AG04449 (cell line): ENCODE results near the gene NRCAM.

Source experiments
- CTCF ChIA-PET: fragments of 350-600 bp; formaldehyde crosslinking; extraction: SDS; loops from one replicate; lab custom pipeline; 2021; ENCODE audit warnings: antibody characterized with exemption; lab: Yijun Ruan, JAX
- POLR2A ChIA-PET: fragments of 400-600, 350-600 bp; formaldehyde crosslinking; extraction: SDS; loops from one replicate; lab custom pipeline; 2020; ENCODE audit warnings: antibody characterized with exemption, inconsistent platforms; lab: Yijun Ruan, JAX
- DNase-seq: peaks from one replicate; pipeline ENCODE4 v3.0.0-alpha.2; 2010; ENCODE audit warnings: low read depth, low spot score
- H3K4me3 ChIP-seq: 2 replicates; pipeline ENCODE4 v1.5.1; 2011; ENCODE audit warnings: low read depth, mild to moderate bottlenecking, control low read depth, low read length
- TF ChIP-seq, protein P1 (sequence below): IDR thresholded peaks from one replicate; pipeline ENCODE4 v1.5.1; 2011; ENCODE audit warnings: mild to moderate bottlenecking, moderate library complexity, low read length, control low read depth, inconsistent platforms; ENCODE audit not compliant: insufficient read depth; ENCODE audit errors: missing control alignments

Gene NRCAM

DNA sequence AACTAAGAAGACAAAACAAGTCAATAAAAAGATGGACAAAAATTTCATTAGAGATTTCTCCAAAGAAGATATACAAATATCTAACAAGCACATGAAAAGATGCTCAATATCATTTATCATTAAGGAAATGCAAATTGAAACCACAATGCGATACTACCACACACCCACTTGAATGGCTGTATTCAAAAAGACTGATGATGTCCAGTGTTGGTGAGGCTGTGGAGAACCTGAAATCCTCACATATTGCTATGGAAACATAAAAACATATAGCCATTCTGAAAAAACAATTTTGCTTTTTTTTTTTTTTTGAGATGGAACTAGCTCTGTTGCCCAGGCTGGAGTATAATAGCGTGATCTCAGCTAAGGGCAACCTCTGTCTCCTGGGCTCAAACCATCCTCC, 202.0 kb downstream of the NRCAM start:
- ChIA-PET CTCF (no interaction called here), POLR2A (no interaction called here)
- no peak for DNase-seq
- TF ChIP-seq, protein P1, sequence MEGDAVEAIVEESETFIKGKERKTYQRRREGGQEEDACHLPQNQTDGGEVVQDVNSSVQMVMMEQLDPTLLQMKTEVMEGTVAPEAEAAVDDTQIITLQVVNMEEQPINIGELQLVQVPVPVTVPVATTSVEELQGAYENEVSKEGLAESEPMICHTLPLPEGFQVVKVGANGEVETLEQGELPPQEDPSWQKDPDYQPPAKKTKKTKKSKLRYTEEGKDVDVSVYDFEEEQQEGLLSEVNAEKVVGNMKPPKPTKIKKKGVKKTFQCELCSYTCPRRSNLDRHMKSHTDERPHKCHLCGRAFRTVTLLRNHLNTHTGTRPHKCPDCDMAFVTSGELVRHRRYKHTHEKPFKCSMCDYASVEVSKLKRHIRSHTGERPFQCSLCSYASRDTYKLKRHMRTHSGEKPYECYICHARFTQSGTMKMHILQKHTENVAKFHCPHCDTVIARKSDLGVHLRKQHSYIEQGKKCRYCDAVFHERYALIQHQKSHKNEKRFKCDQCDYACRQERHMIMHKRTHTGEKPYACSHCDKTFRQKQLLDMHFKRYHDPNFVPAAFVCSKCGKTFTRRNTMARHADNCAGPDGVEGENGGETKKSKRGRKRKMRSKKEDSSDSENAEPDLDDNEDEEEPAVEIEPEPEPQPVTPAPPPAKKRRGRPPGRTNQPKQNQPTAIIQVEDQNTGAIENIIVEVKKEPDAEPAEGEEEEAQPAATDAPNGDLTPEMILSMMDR, result no peak
- no peak overlapping the region for H3K4me3 ChIP-seq

DNA sequence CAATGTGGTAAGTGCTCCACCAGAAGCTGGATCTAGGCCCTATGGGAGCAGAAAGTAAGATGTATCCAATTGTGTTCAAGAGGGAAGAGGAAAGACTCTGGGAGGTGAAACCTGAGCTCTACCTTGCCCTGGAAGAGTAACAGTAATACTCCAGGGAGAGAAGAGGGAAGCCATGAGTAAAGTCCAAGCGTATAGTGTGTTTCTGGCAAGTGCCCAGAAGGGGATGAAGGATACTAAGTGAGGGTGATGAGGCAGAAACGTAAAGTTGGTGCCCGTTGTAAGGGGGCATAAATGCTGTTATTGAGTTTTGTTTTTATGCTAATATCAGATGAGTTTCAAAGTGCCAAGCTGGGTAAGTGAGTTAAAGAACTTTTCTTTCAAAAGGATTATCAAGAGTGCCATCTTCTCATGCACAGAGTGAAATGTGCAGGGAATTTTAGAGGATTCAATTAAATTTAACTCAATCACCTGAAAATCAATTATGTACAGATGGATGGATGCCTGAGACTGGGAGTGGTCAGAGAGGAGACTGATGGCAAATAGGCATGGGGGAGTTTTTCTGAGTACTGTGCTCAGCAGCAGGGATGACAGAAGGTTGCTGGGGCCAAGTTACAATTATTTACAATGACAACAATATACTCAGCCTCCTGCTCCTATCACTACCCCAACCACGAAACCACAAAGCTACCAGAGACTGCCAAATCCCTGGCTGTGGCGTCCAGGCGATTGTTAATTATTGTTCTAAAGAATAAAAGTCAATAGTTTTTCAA, 202.8 kb downstream of the NRCAM start:
- no peak for DNase-seq
- POLR2A ChIA-PET, result no interaction called here
- TF ChIP-seq, protein P1, result no peak
- CTCF ChIA-PET, result interaction anchor here (0.9 kb wide), 1 partner anchor 18 kb away, joined by 3 read pairs; no protein-coding TSS in a partner anchor
- H3K4me3 ChIP-seq, result no peak overlapping the region

DNA sequence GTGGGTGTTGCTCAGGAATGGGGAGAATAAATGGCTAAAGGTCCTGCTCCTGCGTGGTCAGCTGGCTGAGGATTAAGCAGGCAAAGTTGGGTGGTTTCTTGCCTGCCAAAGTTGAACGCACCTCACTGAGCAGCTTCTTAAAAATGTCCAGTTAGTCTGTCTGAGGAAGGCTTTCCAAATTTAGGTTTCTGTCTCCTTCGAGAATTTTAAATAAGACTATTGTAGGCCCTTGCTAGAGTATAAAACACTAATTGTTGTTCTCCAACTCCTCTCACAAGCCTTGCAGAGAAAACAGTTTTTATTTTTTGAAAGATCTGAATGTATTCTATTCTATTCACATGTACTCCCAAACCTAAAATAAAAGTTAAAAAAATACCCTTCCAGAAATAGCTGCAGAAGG, 204.1 kb downstream of the NRCAM start:
- CTCF ChIA-PET, result no interaction called here
- POLR2A ChIA-PET, result no interaction called here
- TF ChIP-seq, protein P1, result no peak

DNA sequence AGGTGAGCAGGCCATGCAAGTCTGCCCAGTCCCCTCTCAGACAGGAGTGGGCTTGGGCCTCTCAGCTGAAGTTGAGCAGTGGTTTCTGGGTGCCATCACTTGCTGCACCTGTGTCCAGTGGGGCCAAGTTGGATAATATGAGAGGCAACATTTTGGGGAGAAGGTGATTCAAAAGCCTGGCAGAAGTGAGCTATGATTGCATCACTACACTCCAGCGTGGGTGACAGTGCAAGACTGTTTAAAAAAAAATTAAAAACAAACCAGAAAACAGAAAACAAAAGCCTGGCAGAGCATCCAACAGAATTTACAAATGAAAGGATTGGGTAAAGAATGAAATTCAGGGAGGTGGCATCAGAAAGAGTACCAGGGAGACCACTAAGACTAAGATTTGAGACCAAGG, 204.5 kb downstream of the NRCAM start:
- CTCF ChIA-PET, result no interaction called here
- TF ChIP-seq, protein P1, result no peak
- no peak for DNase-seq
- POLR2A ChIA-PET, result no interaction called here
- H3K4me3 ChIP-seq, result no peak overlapping the region

More for the DNA sequence above, 204.1 kb downstream of the NRCAM start:
- H3K4me3 ChIP-seq, result no peak overlapping the region
- no peak for DNase-seq

DNA sequence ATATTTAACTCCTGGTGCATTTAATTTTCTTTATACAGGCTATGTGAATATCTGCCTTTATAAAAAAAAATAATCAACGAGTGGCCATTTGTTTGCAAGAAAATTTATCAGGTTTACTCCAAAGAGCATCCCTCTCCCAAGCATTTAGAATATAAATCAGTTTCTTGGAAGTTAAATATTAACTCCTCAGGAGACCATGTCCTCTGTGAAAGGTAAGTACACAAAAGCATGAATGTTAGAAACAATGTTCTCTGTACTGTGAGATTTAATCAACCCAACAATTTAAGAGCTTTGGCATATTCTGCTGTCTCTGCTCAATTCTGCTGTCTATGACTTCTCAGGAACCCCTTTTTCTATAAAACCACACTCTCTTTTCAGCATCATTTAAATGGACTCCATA, 206.8 kb downstream of the NRCAM start:
- no peak overlapping the region for H3K4me3 ChIP-seq
- DNase-seq, result no peak
- POLR2A ChIA-PET, result no interaction called here
- CTCF ChIA-PET, result no interaction called here
- TF ChIP-seq, protein P1, result no peak

DNA sequence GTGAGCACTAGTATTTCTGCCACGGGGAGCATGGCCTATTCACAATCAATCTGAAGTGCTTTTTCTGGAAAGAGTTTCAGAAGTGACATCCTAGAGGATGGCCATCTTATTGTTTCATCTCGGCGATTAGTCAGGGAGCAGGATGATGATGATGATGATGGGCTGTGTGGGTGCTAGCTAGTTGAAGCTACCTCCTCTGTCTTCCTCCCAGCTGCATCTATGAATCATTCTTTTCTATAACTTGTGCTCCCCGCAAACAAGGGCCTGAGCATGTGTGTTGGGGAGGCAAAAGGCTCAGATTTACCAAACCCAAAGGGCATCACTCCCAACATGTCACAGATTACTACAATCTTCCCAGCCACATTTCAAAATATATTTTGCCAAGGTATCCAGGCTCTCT, 207.4 kb downstream of the NRCAM start:
- no peak overlapping the region for H3K4me3 ChIP-seq
- TF ChIP-seq, protein P1, result no peak
- CTCF ChIA-PET, result no interaction called here
- DNase-seq, result no peak
- POLR2A ChIA-PET, result no interaction called here
